Stimulated activated CD8-positive, alpha-beta memory T cell treated with anti-CD3 and anti-CD28 coated beads, Interleukin-15, amount 100 ng/mL, for 48 hours (primary cell): ENCODE measurements around the gene CD300C.
"Not testable (repeated sequence)": the region's sequence is repeated elsewhere in the genome, so short reads cannot be mapped to it uniquely, and the experiment has no call there.

Experiments used
- DNase-seq, 2 donors: peaks; one replicate each; pipeline ENCODE4 v3.0.0-alpha.2; 2020; ENCODE audit warnings: low read depth in 2 of 2

CD300C gene

DNA sequence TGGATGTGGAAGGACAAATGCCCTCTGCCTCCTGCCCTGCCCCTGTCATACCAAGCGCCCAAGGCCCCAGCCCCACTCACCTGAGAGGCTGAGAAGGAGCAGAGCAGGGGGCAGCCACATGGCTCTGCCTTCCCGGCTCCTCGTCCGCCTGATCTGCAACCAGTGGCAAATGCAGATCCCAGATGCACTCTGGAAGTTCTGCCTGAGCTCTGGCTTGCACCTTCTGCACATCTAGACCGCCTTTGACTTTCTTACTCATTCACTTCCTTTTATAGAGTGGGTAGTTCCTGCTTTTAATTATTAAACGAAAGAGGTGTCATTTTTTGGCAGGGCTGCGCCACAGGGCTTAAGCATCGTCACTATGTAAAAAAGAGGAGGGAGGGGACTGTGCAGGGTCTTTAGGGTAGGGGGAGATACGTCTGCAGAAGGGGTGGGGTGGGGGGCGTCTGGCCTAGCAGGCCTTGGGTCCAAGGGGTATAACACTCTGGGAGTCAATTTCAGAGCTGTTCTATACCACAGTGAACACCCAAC, 14.6 kb downstream of the CD300C start, which contains the start of gene CD300LB:
Gene CD300LB, minus strand, starts transcription at position 245 of the 531 bp plus-strand sequence. Its CDS starts 125 bp downstream, at position 120.
- DNase-seq = no peak

DNA sequence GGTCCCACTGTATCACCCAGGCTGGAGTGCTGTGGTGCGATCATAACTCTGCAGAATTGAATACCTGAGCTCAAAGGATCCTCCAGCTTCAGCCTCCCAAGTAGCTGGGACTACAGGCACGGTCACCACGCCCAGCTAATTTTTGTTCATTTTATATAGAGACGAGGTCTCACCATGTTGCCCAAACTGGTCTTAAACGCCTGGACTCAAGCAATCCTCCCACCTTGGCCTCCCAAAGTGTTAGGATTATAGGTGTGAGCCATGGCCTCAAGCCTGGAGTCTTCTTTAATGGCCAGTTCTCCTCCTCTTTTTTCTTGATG, 15.1 kb downstream of the CD300C start:
- no peak for DNase-seq

DNA sequence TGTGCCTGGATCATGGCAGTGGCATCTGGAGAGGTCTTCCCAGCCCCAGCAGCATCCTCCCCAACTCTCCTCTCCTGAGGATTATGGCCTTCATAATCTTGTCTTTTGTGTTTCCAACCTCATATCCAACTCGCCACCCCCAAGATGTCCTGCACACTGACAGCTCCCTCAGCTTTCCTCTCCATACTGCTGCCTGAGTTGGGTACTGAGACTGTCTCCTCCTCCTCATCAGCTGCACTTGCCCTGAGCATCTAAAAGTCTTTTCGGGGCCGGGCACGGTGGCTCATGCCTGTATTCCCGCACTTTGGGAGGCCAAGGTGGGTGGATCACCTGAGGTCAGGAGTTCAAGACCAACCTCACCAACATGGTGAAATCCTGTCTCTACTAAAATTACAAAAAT, 16.7 kb downstream of the CD300C start:
- DNase-seq = no peak

DNA sequence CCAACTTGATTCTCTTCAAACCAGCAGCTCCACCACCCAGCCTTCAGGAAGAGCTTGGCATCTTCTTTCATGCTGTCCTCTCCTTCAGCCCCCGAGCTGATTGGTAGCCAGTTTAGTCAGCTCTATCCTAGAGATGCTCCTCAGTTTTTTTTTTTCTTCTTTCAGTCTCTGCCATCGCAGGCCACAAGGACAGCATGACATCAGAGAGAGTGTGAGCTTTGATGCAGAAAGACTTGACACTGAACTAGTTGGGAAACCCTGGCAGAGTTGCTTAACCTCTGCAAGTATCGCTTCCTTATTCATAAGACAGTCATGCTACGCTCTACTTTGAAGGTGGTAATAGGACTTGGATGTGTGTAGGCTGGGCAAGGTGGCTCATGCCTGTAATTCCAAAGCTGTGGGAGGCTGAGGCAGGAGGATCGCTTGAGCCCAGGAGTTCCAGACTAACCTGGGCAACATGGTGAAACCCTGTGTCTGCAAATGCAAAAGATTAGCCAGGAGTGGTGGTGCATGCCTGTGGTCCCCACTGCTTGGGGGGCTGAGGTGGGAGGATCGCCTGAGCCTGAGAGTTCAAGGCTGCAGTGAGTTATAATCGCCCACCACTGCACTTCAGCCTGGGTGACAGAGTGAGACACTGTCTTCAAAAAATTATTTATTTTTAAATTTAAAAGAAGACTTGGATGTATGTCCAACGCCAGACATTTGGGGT, 17.3 kb downstream of the CD300C start:
- no peak for DNase-seq

DNA sequence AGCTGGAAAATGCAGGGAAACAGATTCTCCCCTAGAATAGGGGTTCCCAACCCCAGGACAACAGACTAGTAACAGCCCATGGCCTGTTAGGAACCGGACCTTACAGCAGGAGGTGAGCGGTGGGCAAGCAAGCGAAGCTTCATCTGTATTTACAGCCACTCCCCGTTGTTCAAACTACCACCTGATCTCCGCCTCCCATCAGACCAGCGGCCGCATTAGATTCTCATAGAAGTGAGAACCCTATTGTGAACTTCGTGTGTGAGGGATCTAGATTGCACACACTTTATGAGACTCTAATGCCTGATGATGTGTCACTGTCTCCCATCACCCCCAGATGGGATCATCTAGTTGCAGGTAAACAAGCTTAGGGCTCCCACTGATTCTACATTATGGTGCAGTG, 18.2 kb downstream of the CD300C start:
- no peak for DNase-seq

DNA sequence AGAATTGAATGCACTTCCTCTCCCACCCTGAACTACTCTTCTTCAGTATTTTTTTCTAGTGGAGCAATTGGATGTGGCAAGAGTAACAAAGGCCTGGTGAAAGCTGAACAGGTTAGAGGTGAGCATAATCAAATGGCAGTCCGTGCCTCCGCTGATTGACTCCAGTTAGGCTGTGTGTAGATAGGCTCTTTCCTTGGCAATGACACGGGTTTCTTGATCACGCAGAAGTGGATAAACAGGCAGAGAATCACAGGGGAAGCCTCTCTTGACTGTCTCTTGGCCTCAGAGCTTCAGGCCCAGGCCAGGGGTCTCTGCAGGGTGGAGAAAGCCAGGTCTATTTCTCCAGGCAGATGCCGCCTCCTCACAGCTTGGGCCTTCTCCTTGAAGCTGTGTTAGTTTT, 18.8 kb downstream of the CD300C start:
- DNase-seq = no peak

DNA sequence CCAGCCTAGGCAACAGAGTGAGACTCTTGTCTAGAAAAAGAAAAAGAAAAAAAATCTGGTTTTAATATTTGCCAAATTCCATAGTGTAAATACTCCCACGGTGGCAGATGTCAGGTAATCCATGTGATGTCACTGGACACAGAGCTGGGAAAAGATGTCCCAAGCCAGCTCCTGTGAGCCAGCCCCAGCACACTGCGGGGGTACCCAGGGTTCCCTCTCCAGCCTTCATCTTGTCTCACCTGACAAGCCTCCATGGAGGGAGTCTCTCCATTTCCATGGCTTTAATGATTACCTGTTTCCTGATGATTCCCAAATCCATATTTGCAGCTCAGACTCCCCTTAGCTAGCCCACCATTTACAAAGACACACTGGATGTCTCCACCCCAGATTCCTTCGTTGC, 19.2 kb downstream of the CD300C start:
- no peak for DNase-seq

DNA sequence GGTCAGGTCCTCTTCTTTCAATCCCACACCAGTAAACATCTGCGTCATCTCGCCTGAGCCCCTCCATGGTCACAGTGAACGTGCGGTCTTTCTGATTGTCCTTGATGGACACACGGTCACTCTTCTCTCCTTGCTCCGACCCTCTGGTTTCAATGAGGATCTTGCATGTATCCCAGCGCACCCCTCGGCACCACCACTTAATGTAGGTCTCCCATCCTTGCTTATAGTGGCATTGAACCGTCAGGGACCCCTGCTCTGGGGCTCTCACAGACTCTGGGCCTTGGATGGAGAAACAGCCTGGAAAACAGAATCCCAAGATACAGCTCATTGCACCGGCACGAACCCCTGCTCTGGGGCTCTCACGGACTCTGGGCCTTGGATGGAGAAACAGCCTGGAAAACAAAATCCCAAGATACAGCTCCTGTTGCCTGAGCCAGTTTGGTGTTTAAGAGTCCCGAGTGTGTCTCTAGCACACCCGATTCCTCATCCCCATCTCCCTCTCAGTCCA, 20.1 kb downstream of the CD300C start:
- no peak for DNase-seq

DNA sequence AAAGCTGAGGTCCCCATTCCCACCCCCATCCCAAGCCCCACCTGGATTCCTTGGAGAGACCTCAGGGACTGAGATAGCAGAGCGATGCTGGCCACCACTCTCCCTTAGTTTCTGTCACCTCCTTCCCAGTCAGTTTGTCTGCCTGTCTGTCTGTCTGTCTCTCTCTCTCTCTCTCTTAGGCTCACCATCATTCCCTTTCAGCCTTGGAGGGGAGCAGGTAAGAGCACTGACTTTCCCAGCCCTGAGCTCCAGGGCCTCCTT, 20.5 kb downstream of the CD300C start:
- DNase-seq = no peak

DNA sequence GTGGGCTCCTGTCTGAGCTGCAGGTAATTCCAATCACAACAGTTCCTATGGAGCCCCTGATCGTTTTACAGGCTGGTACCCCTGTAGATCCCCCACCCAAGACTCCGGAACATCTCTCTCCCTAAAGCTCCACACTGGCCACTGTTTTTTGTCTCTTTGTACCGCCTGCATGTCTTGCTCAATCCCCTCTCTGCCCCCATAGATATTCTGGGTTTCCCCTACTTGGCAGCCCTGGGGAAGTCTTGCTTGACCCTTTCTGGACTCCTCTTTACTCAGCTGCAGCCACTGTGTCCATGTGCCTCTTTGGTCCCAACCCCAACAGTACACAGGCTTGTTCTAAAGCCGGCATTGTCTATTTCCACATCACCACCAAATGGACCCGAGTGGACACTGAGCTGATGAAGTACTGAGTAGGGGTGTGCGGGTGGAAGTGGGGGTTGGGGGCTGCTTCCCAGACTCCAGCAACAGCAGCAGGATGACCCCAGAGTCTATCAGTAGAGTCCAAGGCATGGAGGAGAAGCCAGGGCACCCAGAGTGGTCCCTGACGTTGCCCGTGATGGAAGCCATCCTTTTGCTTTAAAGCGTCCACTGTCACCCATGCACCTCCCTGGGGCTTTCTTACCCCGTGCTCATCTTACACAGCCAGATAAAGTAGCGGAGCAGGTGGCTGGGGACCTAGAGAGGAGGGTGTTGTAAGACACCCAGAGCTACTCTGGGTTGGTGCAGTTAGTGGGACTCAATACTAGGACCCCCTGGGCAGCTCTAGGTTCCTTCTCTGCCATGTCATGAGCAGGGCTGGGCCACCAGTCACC, 21.1 kb downstream of the CD300C start:
- DNase-seq = no peak

DNA sequence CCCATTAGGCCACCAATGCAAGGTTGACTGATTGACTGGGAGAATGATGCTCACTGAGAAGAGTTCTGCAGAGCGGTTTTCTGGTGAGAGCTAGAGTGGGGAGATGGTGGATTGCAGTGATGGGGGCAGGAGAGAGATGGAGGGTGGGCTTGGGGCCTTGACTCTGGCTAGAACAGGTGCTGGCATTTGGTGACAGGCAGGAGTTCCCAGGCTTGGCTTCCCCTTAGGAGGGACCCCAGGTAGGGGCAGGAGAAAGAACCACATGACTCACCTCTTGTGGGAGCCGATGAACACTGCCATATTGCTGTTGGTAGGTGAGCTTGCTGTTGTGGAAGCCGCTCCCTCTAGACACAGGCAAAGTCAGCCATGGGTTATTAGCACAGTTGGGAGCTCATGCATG, 22.6 kb downstream of the CD300C start:
- no peak for DNase-seq

DNA sequence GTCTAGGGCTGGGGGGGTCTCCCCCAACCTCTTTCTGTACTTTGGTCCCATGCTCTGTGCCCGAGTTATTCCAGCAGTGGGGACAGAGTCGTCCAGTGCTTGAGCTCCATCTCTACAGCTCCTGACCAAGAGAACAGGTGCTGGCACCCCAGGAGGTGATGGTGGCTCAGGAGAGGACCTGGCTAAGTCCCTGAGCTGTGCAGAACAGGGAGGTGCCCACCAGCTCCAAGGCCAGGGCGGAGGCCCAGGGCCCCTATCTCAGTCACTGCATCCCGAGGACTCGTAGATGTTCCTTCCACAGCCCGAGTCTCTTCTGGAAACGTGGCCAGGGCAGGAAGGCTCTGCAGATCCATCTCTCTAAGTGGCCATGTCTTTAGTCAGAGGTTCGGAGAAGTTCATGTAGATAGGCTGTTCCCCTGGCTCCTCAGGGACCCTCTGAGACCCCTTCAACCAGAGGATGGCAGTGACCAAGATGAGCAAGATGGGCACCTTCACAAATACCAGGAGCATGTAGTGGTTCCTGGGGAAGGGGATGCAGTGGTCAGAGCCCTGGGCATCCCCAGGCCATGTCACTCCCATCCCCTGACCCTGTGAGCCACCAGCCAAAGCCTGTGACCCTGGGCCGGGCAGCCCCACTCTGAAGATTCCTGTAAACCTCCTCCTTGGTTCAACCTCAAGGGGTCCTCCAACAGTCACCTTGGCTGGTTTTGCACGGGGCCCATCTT, 23.4 kb downstream of the CD300C start:
- no peak for DNase-seq

DNA sequence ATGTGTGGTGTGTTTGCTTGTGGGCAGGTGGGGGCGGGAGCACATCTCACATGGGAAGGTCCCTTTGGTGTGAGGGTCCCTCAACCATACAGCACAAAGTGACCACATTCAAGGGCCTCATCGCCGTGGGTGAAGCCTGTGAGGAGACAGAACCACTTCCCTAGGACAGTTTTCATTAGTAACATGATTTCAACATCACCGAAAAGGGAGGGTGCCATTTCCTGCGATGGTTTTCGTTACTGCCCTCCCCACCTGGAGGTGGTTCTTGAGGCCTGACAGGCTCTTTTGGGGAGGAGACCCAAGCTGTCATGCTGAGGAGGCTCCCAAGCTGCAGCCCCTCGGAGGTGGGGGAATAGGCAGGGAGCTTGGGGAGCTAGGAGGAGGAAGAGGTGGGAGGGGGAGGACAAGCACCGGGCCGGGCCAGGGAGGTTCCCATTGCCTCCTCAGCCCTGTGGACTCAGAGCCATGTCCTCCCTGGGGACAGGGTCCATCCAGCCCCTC, 24.2 kb downstream of the CD300C start:
- DNase-seq = peak in 1 of 2 donors; percentile 19

DNA sequence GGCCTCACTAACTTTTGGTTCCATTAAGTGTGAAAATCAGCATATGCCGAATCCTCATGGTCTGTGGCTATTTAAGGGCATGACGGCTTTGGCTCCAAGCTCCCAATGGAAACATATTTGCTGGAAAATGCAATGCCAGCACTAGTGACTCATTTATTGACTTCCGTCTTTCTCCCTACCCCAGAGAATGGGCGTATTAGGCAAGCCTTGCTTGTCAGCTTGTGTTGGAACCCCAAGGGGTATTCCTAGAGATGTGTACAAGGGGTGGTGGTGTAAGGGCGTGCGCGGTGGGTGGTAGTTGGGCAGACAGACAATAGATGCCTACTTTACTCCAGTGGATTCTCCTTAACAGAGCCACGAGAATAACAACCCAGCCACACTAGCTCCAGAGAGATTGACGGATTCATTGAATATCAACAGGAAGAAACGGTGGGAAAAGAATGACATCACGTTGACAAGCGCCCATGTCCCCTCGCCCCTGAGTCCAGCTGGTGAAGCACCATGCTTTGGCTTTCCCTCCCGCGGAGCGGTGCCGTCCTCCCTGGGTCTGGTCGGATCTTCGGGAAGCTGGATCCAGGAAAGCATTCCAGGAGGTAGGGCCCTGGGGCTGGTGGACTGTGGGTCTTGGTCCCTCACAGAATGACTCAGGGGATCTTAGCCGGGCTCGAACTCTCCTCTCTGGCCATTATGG, 25.0 kb downstream of the CD300C start:
- DNase-seq = no peak

DNA sequence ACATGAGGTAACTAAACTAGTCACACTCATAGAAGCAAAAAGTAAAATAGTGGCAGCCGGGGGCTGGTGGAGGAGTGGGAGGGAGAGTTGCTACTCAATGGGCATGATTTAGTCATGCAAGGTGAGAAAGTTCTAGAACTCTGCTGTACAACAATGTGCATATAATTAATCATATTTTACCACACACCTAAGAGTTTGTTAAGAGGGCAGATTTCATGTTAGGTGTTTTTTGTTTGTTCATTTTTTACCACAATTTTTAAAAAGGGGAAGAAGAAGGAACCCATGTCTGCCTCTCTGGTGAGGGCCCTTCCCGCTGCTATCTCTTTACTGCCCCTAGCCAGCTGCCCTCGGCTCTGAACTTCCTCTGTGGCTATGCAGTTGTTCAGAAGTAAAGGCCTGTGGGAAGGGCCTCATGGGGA, 25.9 kb downstream of the CD300C start:
- peak in 1 of 2 donors; percentile 26 for DNase-seq

DNA sequence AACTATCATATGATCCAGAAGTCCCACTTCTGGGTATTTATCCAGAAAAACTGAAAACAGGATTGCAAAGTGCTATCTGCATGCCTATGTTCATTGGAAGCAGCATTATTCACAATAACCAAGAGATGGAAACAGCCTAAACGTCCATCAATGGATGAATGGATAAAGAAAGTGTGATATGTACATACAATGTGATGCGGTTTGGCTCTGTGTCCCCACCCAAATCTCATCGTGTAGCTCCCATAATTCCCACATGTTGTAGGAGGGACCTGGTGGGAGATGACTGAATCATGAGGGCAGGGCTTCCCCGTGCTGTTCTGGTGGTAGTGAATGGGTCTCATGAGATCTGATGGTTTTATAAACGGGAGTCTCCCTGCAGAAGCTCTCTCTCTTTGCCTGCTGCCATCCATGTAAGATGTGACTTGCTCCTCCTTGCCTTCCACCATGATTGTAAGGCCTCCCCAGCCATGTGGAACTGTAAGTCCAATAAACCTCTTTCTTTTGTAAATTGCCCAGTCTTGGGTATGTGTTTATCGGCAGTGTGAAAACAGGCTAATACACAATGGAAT, 27.4 kb downstream of the CD300C start:
- not testable (repeated sequence) for DNase-seq

DNA sequence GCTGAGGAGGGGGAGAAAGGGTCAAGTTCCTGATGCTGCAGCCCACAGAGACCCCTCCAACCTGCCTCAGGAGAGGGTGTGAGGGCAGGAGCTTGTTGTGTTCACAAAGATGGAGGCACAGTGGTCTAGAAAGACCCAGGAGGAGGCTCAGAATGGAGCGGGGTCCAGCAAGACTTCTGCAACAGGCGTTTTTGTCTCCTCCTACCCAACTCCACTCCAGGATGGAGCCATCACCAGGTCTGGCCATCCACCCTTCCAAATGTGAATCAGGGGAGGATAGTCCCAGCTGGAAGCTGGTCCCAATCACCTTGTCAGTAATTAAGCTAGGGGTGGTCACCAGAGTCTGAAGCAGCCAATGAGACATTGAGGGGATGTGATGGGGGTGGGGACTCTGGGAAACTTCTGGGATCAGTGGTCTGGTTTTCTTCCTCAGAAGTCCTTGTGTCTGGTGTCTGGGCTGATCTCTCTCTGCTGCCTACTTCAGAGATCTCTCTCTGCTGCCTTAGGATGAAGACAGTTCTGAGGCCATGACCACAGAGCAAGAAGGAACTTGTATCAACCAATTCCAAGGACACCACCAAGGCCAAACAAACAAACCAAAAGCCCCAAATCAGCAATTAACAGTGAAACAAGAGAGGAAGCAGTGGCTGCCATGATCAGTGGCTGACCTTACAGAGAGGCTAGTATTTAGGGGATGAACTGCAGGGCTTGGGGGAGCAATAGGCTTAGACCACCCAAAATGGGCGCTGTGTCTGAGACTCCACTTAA, 29.2 kb downstream of the CD300C start:
- no peak for DNase-seq

DNA sequence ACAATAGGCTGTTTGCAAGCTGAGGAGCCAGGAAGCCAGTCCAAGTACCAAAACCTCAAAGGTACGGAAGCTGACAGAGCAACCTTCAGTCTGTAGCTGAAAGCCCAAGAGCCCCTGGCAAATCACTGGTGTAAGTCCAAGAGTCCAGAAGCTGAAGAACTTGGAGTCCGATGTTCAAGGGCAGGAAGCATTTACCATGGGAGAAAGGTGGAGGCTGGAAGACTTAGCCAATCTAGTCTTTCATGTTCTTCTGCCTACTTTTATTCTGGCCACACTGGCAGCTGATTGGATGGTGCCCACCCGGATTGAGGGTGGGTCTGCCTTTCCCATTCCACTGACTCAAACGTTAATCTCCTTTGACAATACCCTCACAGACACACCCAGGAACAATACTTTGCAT, 30.0 kb downstream of the CD300C start:
- no peak for DNase-seq

DNA sequence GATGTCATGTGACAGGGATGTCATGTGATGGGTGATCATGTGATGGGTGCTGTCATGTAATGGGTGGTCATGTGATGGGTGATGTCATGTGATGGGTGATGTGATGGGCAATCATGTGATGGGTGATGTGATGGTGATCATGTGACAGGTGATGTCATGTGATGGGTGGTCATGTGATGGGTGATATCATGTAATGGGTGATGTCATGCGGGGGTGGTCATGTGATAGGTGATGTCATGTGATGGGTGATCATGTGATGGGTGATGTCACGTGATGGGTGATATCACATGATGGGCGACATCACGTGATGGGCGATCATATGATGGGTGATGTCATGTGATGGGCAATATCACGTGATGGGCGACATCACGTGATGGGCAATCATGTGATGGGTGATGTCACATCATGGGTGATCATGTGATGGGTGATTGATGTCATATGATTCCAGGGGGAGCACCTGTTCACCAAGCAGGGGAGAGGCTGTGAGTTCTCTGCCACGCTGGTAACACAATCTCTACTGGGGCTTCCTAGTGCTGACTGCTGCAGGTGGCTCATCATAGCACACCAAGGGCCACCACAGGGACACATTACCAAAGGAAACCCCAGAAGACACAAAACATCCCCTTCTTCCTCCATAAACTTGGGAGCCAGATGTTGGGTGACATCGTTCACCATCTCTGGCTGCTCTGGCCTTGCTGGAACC, 31.1 kb downstream of the CD300C start:
- peak in 1 of 2 donors; percentile 26 for DNase-seq
